ENCODE data around the gene PROZ. TPM values are rescaled to one million over a fixed set of nuclear protein-coding genes. Genes with fewer than 3 reads are reported as not detected.
A peak's percentile ranks its signal among the peaks of the same experiment; 100 is the strongest.

PROZ gene
- total and polyA plus RNA-seq, 2 of the 13 experiments (the other 11 are each of a cell fraction or from before 2014, with no cell fraction given) = 5.6 to 22.5 TPM

- TF ChIP-seq DDIT3 (CRISPR knock-in tag; IDR thresholded peaks at IDR 0.05) (no peak), ZNF230 (CRISPR knock-in tag; IDR thresholded peaks at IDR 0.05) (peak; percentile 65; the same call in 1 of the 2 replicates), ZNF407 (CRISPR knock-in tag; IDR thresholded peaks at IDR 0.05; ENCODE audit: not compliant biosample characterization) (no peak), MXD4 (CRISPR knock-in tag; IDR thresholded peaks at IDR 0.05) (0 out of 2 replicates have a peak, but pooled peaks have one; percentile 44), CSRNP1 (CRISPR knock-in tag; IDR thresholded peaks at IDR 0.05) (no peak), SKIL (CRISPR knock-in tag; IDR thresholded peaks at IDR 0.05; ENCODE audit: borderline replicate concordance) (peak; percentile 84), ZNF580 (CRISPR knock-in tag; IDR thresholded peaks at IDR 0.05; ENCODE audit: borderline replicate concordance, low read depth) (peak; percentile 17; the same call in 1 of the 2 replicates), ZNF430 (CRISPR knock-in tag; IDR thresholded peaks at IDR 0.05) (0 out of 2 replicates have a peak, but pooled peaks have one; percentile 50), FOXJ3 (CRISPR knock-in tag; IDR thresholded peaks at IDR 0.05; ENCODE audit: borderline replicate concordance) (peak; percentile 31; the same call in 1 of the 2 replicates), ERF (CRISPR knock-in tag; IDR thresholded peaks at IDR 0.05) (peak; percentile 41; the same call in 1 of the 2 replicates), GFI1 (CRISPR knock-in tag; IDR thresholded peaks at IDR 0.05; ENCODE audit: borderline replicate concordance) (peak; percentile 97), NFIC (IDR thresholded peaks at IDR 0.05; ENCODE audit: low read length) (peak; percentile 71), TBL1XR1 (IDR thresholded peaks at IDR 0.05; ENCODE audit: borderline replicate concordance, low read length, partially characterized antibody) (peak; percentile 63), ZFP36L1 (CRISPR knock-in tag; IDR thresholded peaks at IDR 0.05) (no peak; the same call in 1 of the 2 replicates)
These were observed 11.1 kb downstream of the PROZ start (continued) for GRCh38 chr13:113169277-113170272.

All from HepG2 (cell line).